ENCODE data around the gene PPP1R9B. TPM values are rescaled to one million over a fixed set of nuclear protein-coding genes. Genes with fewer than 3 reads are reported as not detected.

PPP1R9B gene
- polyA plus RNA-seq, 1 donor = 30.7 TPM

DNA sequence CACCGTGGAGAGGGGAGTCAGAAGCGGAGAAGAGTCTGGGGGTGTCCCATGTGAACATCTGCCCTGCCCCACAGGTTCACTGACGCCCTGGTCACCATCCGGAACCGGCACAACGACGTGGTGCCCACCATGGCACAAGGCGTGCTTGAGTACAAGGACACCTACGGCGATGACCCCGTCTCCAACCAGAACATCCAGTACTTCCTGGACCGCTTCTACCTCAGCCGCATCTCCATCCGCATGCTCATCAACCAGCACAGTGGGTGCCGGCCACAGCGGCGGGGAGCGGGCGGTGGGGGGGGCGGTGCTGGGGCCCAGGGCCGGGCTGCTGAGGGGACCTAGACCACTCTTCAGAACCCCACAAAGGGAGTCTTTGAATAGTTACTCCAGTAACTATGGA, 44.7 kb downstream of the PPP1R9B start:
- Histone ChIP-seq H3K4me1 (ENCODE audit: control insufficient read depth, insufficient read depth, low read length) (peaks cover 25% of the 10 kb centered on the region), H3K27ac (ENCODE audit: low read length) (no peak overlapping the region), H3K4me3 (ENCODE audit: low read length) (no peak overlapping the region), H3K9me3 (ENCODE audit: control insufficient read depth, low read depth, low read length) (no peaks in the 10 kb centered on the region), H3K36me3 (ENCODE audit: control insufficient read depth, insufficient read depth, low read length) (peaks cover 65% of the 10 kb centered on the region), H3K27me3 (ENCODE audit: control insufficient read depth, insufficient read depth, low read length) (no peaks in the 10 kb centered on the region)
- no CpG with 5 or more reads among the region's 21 CpGs for WGBS (ENCODE audit: insufficient coverage, low lambda C conversion rate)
- DNase-seq = no peak

DNA sequence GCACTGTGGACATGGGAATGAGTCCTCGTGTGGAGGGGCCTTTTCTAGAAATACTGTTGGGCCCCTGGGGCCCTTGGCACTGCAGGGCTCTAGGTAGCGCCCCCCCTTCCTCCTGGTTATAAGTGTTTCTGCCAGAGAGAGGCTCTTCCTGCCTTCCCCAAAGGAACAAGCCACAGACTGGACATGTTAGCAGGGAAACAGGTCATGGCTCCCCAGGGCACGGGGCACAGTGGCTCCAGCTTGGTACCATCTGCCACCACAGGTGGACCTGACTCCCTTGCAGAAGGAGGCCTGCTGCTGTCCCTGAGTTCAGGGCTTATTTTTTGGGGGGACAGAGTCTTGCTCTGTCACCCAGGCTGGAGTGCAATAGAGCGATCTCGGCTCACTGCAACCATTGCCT, 46.5 kb downstream of the PPP1R9B start:
- Histone ChIP-seq H3K27me3 (ENCODE audit: control insufficient read depth, insufficient read depth, low read length) (no peaks in the 10 kb centered on the region), H3K27ac (ENCODE audit: low read length) (no peak overlapping the region), H3K36me3 (ENCODE audit: control insufficient read depth, insufficient read depth, low read length) (peaks cover 54% of the 10 kb centered on the region), H3K4me3 (ENCODE audit: low read length) (no peak overlapping the region), H3K4me1 (ENCODE audit: control insufficient read depth, insufficient read depth, low read length) (peaks cover 42% of the 10 kb centered on the region), H3K9me3 (ENCODE audit: control insufficient read depth, low read depth, low read length) (no peaks in the 10 kb centered on the region)
- WGBS (ENCODE audit: insufficient coverage, low lambda C conversion rate) = no CpG with 5 or more reads among the region's 5 CpGs
- no peak for DNase-seq

DNA sequence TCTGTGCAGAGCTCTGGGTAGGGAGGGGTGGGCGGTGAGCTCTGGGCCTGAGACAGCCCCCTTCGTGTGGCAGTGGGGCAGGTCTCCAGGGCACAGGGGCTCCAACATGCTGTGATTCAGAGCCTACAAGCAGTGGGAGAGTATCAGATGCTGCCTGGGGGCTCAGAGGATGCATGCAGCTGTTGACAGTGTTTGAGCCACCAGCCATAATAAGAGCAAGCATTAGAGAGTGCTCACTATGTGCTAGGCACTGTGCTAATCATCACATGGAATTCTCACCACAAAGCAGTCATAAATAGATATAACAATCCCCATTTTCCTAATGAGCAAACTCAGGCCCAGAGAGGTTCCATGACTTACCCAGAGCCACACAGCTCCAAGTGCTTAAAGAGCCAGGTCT, 47.2 kb downstream of the PPP1R9B start:
- no CpG with 5 or more reads among the region's 2 CpGs for WGBS (ENCODE audit: insufficient coverage, low lambda C conversion rate)
- Histone ChIP-seq H3K9me3 (ENCODE audit: control insufficient read depth, low read depth, low read length) (no peaks in the 10 kb centered on the region), H3K4me1 (ENCODE audit: control insufficient read depth, insufficient read depth, low read length) (peaks cover 48% of the 10 kb centered on the region), H3K4me3 (ENCODE audit: low read length) (no peak overlapping the region), H3K27me3 (ENCODE audit: control insufficient read depth, insufficient read depth, low read length) (no peaks in the 10 kb centered on the region), H3K36me3 (ENCODE audit: control insufficient read depth, insufficient read depth, low read length) (peaks cover 54% of the 10 kb centered on the region), H3K27ac (ENCODE audit: low read length) (peak overlapping the region; percentile 96)
- no peak for DNase-seq

DNA sequence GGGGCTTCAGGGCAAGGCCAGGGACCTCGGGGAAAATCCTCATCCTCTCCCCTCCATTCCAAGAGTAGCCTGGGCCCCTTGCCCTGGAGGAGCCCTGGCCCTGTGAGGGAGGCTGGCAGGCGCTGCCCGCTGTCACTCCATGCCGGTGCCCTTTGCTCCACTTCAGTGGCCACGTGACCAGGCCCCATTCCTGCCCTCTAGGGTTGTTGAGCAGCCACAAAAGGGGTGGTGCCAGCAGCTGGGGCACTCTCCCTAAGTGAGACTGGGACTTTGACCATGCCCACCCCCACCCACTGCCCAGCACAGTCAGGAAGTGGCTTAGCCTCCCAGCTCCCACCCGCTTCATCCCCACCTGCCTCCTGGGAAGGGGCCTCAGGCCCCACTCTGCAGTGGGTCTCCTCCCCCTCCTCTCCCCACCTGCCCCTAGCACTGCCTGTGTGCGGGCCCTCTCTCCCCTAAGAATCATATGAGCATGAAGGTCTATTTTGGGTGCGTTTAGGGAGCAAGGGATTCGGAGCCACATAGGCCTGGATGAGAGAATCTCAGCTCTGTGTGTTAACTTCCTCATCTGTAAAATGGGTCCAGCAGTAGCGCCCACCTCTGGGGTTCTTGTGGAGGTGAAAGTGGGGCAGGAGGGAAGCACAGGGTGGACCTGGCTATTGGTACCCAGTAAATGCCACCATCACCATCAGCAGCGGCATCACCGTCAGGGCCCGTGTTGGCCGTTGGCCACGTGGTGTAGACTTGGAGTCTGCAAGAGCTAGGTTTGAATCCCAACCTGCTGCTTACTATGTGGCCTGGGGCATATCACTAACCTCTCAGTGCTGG, 48.1 kb downstream of the PPP1R9B start:
- no peaks in the 10 kb centered on the region for H3K27me3 ChIP-seq (ENCODE audit: control insufficient read depth, insufficient read depth, low read length)
- no peaks in the 10 kb centered on the region for H3K9me3 ChIP-seq (ENCODE audit: control insufficient read depth, low read depth, low read length)
- peak; percentile 95 to 98 for DNase-seq
- no CpG with 5 or more reads among the region's 15 CpGs for WGBS (ENCODE audit: insufficient coverage, low lambda C conversion rate)
- H3K27ac ChIP-seq (ENCODE audit: low read length) = peak overlapping the region; percentile 96
- peaks cover 57% of the 10 kb centered on the region for H3K4me1 ChIP-seq (ENCODE audit: control insufficient read depth, insufficient read depth, low read length)
- H3K4me3 ChIP-seq (ENCODE audit: low read length) = peak overlapping the region; percentile 14
- peaks cover 53% of the 10 kb centered on the region for H3K36me3 ChIP-seq (ENCODE audit: control insufficient read depth, insufficient read depth, low read length)

- peaks cover 48% of the 10 kb centered on the region for H3K36me3 ChIP-seq (ENCODE audit: control insufficient read depth, insufficient read depth, low read length)
- no peaks in the 10 kb centered on the region for H3K9me3 ChIP-seq (ENCODE audit: control insufficient read depth, low read depth, low read length)
- peak overlapping the region; percentile 96 for H3K27ac ChIP-seq (ENCODE audit: low read length)
- DNase-seq = peak; percentile 94 to 97
- WGBS (ENCODE audit: insufficient coverage, low lambda C conversion rate) = no CpG with 5 or more reads among the region's 17 CpGs
- no peaks in the 10 kb centered on the region for H3K27me3 ChIP-seq (ENCODE audit: control insufficient read depth, insufficient read depth, low read length)
- H3K4me1 ChIP-seq (ENCODE audit: control insufficient read depth, insufficient read depth, low read length) = peaks cover 65% of the 10 kb centered on the region
- peak overlapping the region; percentile 14 for H3K4me3 ChIP-seq (ENCODE audit: low read length)
Measured at GRCh38 chr17:50101346-50102163, 48.9 kb downstream of the PPP1R9B start.

- H3K9me3 ChIP-seq (ENCODE audit: control insufficient read depth, low read depth, low read length) = no peaks in the 10 kb centered on the region
- no CpG with 5 or more reads among the region's 15 CpGs for WGBS (ENCODE audit: insufficient coverage, low lambda C conversion rate)
- H3K27me3 ChIP-seq (ENCODE audit: control insufficient read depth, insufficient read depth, low read length) = no peaks in the 10 kb centered on the region
- H3K27ac ChIP-seq (ENCODE audit: low read length) = peak overlapping the region; percentile 96
- H3K4me3 ChIP-seq (ENCODE audit: low read length) = no peak overlapping the region
- no peak for DNase-seq
- H3K4me1 ChIP-seq (ENCODE audit: control insufficient read depth, insufficient read depth, low read length) = peaks cover 71% of the 10 kb centered on the region
- peaks cover 45% of the 10 kb centered on the region for H3K36me3 ChIP-seq (ENCODE audit: control insufficient read depth, insufficient read depth, low read length)
Measured at GRCh38 chr17:50100921-50101345, 49.5 kb downstream of the PPP1R9B start.

DNA sequence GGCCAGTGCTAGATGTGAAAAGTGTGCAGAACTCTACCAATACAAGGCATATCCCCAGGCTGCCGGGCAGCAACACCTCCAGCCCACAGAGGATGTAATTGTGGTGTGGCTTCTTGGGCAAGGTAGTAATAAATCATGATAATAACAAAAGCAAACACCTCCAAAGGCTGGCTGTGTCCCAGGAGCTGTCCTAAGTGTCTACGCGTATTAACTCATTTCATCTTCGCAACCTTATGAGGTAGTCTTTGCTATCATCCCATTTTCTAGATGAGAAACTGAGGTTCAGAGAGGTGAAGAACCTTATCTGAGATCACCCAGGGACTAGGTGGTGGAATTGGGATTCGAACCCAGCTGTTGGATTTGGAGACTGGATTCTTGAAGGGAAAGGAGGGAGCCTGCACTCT, 50.0 kb downstream of the PPP1R9B start:
- no peak overlapping the region for H3K4me3 ChIP-seq (ENCODE audit: low read length)
- H3K36me3 ChIP-seq (ENCODE audit: control insufficient read depth, insufficient read depth, low read length) = peaks cover 40% of the 10 kb centered on the region
- peaks cover 71% of the 10 kb centered on the region for H3K4me1 ChIP-seq (ENCODE audit: control insufficient read depth, insufficient read depth, low read length)
- no peaks in the 10 kb centered on the region for H3K27me3 ChIP-seq (ENCODE audit: control insufficient read depth, insufficient read depth, low read length)
- DNase-seq = peak in 1 of 2 donors; percentile 74
- H3K9me3 ChIP-seq (ENCODE audit: control insufficient read depth, low read depth, low read length) = no peaks in the 10 kb centered on the region
- no CpG with 5 or more reads among the region's 5 CpGs for WGBS (ENCODE audit: insufficient coverage, low lambda C conversion rate)
- H3K27ac ChIP-seq (ENCODE audit: low read length) = peak overlapping the region; percentile 96

DNA sequence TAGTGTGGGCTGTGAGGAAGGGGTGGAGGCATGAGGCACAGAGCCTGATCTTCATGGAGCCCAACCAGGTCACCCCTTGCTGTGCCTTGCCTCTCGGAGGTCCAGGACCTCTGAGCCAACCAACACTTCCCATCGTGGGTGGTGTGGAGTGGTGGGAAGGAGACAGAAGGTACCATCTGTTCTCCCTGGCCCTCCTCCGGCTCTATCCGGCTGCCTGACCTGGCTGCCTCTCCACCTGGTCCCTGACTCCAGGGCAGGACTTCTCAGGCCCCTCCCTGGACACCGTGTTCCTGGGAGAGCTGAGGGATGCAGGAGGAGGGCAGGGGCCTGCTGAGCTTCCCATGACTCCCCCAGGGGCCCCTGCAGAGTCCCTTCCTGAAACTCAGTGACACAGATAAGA, 51.5 kb downstream of the PPP1R9B start:
- H3K27me3 ChIP-seq (ENCODE audit: control insufficient read depth, insufficient read depth, low read length) = no peaks in the 10 kb centered on the region
- H3K36me3 ChIP-seq (ENCODE audit: control insufficient read depth, insufficient read depth, low read length) = peaks cover 29% of the 10 kb centered on the region
- H3K27ac ChIP-seq (ENCODE audit: low read length) = peak overlapping the region; percentile 29
- DNase-seq = no peak
- H3K4me3 ChIP-seq (ENCODE audit: low read length) = no peak overlapping the region
- H3K4me1 ChIP-seq (ENCODE audit: control insufficient read depth, insufficient read depth, low read length) = peaks cover 74% of the 10 kb centered on the region
- WGBS (ENCODE audit: insufficient coverage, low lambda C conversion rate) = no CpG with 5 or more reads among the region's 5 CpGs
- H3K9me3 ChIP-seq (ENCODE audit: control insufficient read depth, low read depth, low read length) = no peaks in the 10 kb centered on the region

DNA sequence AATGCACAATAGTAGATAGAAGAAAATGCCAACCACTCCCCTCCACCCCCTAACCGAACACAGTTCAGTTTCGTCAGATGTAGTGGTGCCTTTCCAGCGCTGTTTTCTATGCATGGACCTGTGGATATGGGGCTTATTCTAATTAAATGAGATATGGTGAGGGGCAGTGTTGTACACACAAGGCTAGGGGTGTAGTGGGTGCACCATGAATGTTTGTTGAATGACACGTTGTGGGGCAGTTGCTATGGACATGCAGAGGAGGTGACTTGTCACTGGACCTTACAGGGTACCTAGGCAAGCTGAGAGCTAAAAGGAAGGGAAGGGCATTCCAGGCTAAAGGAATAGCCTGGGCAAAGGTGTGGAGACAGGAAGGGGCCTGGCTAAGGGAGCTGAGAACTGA, 51.9 kb downstream of the PPP1R9B start:
- no CpG with 5 or more reads among the region's 4 CpGs for WGBS (ENCODE audit: insufficient coverage, low lambda C conversion rate)
- peaks cover 74% of the 10 kb centered on the region for H3K4me1 ChIP-seq (ENCODE audit: control insufficient read depth, insufficient read depth, low read length)

DNA sequence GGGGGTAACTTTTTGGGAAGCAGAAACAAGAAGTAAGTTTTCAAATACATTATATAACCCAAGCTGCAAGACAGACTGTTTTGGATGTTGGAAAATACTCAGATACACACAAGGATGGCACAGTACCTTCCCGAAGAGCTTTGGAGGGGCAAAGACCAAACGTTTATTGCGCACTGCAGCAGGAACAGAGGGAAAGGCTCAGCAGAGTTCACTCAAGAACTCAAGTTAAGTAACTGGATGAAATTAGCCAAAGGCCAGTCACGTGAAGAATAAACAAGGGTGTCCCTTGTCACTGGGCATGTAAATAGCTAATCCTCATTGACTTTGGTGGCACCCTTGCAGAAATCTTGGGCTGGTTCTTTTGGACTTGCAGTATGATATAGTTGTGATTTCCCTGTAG, 52.6 kb downstream of the PPP1R9B start:
- no CpG with 5 or more reads among the region's 4 CpGs for WGBS (ENCODE audit: insufficient coverage, low lambda C conversion rate)
- Histone ChIP-seq H3K27me3 (ENCODE audit: control insufficient read depth, insufficient read depth, low read length) (no peaks in the 10 kb centered on the region), H3K27ac (ENCODE audit: low read length) (peak overlapping the region; percentile 29), H3K9me3 (ENCODE audit: control insufficient read depth, low read depth, low read length) (no peaks in the 10 kb centered on the region), H3K36me3 (ENCODE audit: control insufficient read depth, insufficient read depth, low read length) (peaks cover 23% of the 10 kb centered on the region), H3K4me1 (ENCODE audit: control insufficient read depth, insufficient read depth, low read length) (peaks cover 69% of the 10 kb centered on the region), H3K4me3 (ENCODE audit: low read length) (no peak overlapping the region)
- DNase-seq = peak in 1 of 2 donors; percentile 67

More for the DNA sequence above, 51.9 kb downstream of the PPP1R9B start:
- no peaks in the 10 kb centered on the region for H3K9me3 ChIP-seq (ENCODE audit: control insufficient read depth, low read depth, low read length)
- DNase-seq = no peak
- no peak overlapping the region for H3K4me3 ChIP-seq (ENCODE audit: low read length)
- H3K27ac ChIP-seq (ENCODE audit: low read length) = peak overlapping the region; percentile 29
- H3K27me3 ChIP-seq (ENCODE audit: control insufficient read depth, insufficient read depth, low read length) = no peaks in the 10 kb centered on the region
- peaks cover 24% of the 10 kb centered on the region for H3K36me3 ChIP-seq (ENCODE audit: control insufficient read depth, insufficient read depth, low read length)
